Measurements from ENCODE around the gene IL6. TPM values are rescaled to one million over a fixed set of nuclear protein-coding genes. Genes with fewer than 3 reads are reported as not detected.
A peak's percentile ranks its signal among the peaks of the same experiment; 100 is the strongest.

Gene IL6
- total and polyA plus RNA-seq, 9 of the 15 experiments (the other 6 are each of a cell fraction or from before 2014, with no cell fraction given): 0.76 to 2.9 (median 1.5) TPM

- TF ChIP-seq TCF7 (IDR thresholded peaks at IDR 0.05; ENCODE audit: borderline replicate concordance): no peak
- TF ChIP-seq SAP30 (IDR thresholded peaks at IDR 0.05; ENCODE audit: borderline replicate concordance, insufficient read depth, low read depth, low read length, poor library complexity, severe bottlenecking): peak; percentile 61
- TF ChIP-seq SOX6 (IDR thresholded peaks at IDR 0.05): peak; percentile 34; the same call in 1 of the 2 replicates
- TF ChIP-seq GATA2 (CRISPR knock-in tag; IDR thresholded peaks at IDR 0.05): no peak
- no peak for TF ChIP-seq HCFC1 (IDR thresholded peaks at IDR 0.05; ENCODE audit: low read depth, low read length)
- no peak for TF ChIP-seq CBFA2T3 (IDR thresholded peaks at IDR 0.05)
- TF ChIP-seq, protein P1, sequence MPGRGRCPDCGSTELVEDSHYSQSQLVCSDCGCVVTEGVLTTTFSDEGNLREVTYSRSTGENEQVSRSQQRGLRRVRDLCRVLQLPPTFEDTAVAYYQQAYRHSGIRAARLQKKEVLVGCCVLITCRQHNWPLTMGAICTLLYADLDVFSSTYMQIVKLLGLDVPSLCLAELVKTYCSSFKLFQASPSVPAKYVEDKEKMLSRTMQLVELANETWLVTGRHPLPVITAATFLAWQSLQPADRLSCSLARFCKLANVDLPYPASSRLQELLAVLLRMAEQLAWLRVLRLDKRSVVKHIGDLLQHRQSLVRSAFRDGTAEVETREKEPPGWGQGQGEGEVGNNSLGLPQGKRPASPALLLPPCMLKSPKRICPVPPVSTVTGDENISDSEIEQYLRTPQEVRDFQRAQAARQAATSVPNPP (IDR thresholded peaks at IDR 0.05; ENCODE audit: borderline replicate concordance, insufficient read depth, insufficient read length): no peak
- TF ChIP-seq ZNF354B (CRISPR knock-in tag; IDR thresholded peaks at IDR 0.05): no peak
- TF ChIP-seq MEF2D (tag; conservative IDR thresholded peaks at IDR 0.05; ENCODE audit: low read depth): no peak
- TF ChIP-seq BCOR (IDR thresholded peaks at IDR 0.05): no peak
- TF ChIP-seq ARID4B (CRISPR knock-in tag; IDR thresholded peaks at IDR 0.05): peak; percentile 77; the same call in 1 of the 2 replicates
- no peak for TF ChIP-seq CTCF (IDR thresholded peaks at IDR 0.05 in 2 of 3, conservative IDR thresholded peaks at IDR 0.05 in 1 of 3; ENCODE audit: insufficient read depth in 2 of 3, low read depth in 1 of 3, low read length in 3 of 3)
- 0 out of 2 replicates have a peak, but pooled peaks have one; percentile 20 for TF ChIP-seq ESRRA (IDR thresholded peaks at IDR 0.05; ENCODE audit: borderline replicate concordance, low read depth)
- TF ChIP-seq CREBBP (IDR thresholded peaks at IDR 0.05; ENCODE audit: low read depth, low read length): no peak
- TF ChIP-seq POLR2B (IDR thresholded peaks at IDR 0.05; ENCODE audit: low read depth, partially characterized antibody): no peak
- no peak for TF ChIP-seq ZNF518B (CRISPR knock-in tag; IDR thresholded peaks at IDR 0.05)
- no peak; the same call in 1 of the 2 replicates for TF ChIP-seq RB1 (IDR thresholded peaks at IDR 0.05; ENCODE audit: low read depth)
Observed at GRCh38 chr7:22726907-22727713, at the start of gene IL6 (continued).
